Liver (tissue), 9 donors: ENCODE results near the gene SCN4A. TPM values are rescaled to one million over a fixed set of nuclear protein-coding genes. Genes with fewer than 3 reads are reported as not detected.

Experiments used
- DNase-seq: peaks from one replicate; pipeline ENCODE4 v3.0.0-alpha.2; 2017; ENCODE audit warnings: low spot score
- H3K27ac ChIP-seq, 2 donors: one replicate each; pipeline ENCODE4 v1.7.0; 2013; ENCODE audit warnings: inconsistent platforms in 2 of 2, low read length in 2 of 2, control low read depth in 1 of 2, low read depth in 1 of 2, mild to moderate bottlenecking in 1 of 2
- H3K27me3 ChIP-seq, 4 donors: one replicate each; pipeline versions ENCODE4 v1.6.1 to v1.7.0; 2013; ENCODE audit warnings: low read length in 3 of 4, inconsistent platforms in 1 of 4, mild to moderate bottlenecking in 1 of 4, moderate library complexity in 1 of 4; ENCODE audit not compliant: control insufficient read depth in 4 of 4, insufficient read depth in 4 of 4
- H3K36me3 ChIP-seq, 4 donors: one replicate each; pipeline versions ENCODE4 v1.6.1 to v1.7.0; 2013; ENCODE audit warnings: low read length in 3 of 4, mild to moderate bottlenecking in 3 of 4, low read depth in 1 of 4, moderate library complexity in 1 of 4; ENCODE audit not compliant: control insufficient read depth in 4 of 4, insufficient read depth in 3 of 4
- H3K4me1 ChIP-seq, 4 donors: one replicate each; pipeline versions ENCODE4 v1.6.1 to v1.7.0; 2013; ENCODE audit warnings: low read length in 3 of 4, mild to moderate bottlenecking in 3 of 4, moderate library complexity in 1 of 4; ENCODE audit not compliant: control insufficient read depth in 4 of 4, insufficient read depth in 4 of 4
- H3K4me3 ChIP-seq, 3 donors: one replicate each; pipeline versions ENCODE4 v1.6.1 to v1.7.0; 2013; ENCODE audit warnings: low read length in 3 of 3, control low read depth in 1 of 3, low read depth in 1 of 3, mild to moderate bottlenecking in 1 of 3
- H3K9ac ChIP-seq, 2 donors: one replicate each; pipeline ENCODE4 v1.7.0; 2013; ENCODE audit warnings: low read length in 2 of 2, mild to moderate bottlenecking in 2 of 2, moderate library complexity in 2 of 2, control low read depth in 1 of 2, low read depth in 1 of 2
- H3K9me3 ChIP-seq, 4 donors: one replicate each; pipeline versions ENCODE4 v1.6.1 to v1.7.0; 2013; ENCODE audit warnings: low read length in 3 of 4; ENCODE audit not compliant: control insufficient read depth in 4 of 4
- EGR1 ChIP-seq, 2 donors: IDR thresholded peaks; 2 replicates each; pipeline ENCODE4 v1.6.1; 2016 to 2018; ENCODE audit warnings: antibody characterized with exemption in 2 of 2, low read depth in 2 of 2
- FOXA1 ChIP-seq: IDR thresholded peaks from 2 replicates; pipeline ENCODE4 v1.6.1; 2016; ENCODE audit warnings: antibody characterized with exemption
- FOXA2 ChIP-seq: IDR thresholded peaks from 2 replicates; pipeline ENCODE4 v1.6.1; 2016; ENCODE audit warnings: antibody characterized with exemption
- GABPA ChIP-seq, 2 donors: IDR thresholded peaks in 1 of 2; conservative IDR thresholded peaks in 1 of 2; 2 replicates each; pipeline ENCODE4 v1.6.1; 2016; ENCODE audit warnings: antibody characterized with exemption in 2 of 2, mild to moderate bottlenecking in 1 of 2, moderate library complexity in 1 of 2
- HNF4A ChIP-seq, 2 donors: conservative IDR thresholded peaks; 2 replicates each; pipeline ENCODE4 v1.6.1; 2016; ENCODE audit warnings: antibody characterized with exemption in 2 of 2, mild to moderate bottlenecking in 2 of 2
- HNF4G ChIP-seq: IDR thresholded peaks from 2 replicates; pipeline ENCODE4 v1.6.1; 2016; ENCODE audit warnings: antibody characterized with exemption
- JUND ChIP-seq, 2 donors: IDR thresholded peaks; 2 replicates each; pipeline ENCODE4 v1.6.1; 2016; ENCODE audit warnings: antibody characterized with exemption in 2 of 2
- NR2F2 ChIP-seq: IDR thresholded peaks from 2 replicates; pipeline ENCODE4 v1.6.1; 2016; ENCODE audit warnings: antibody characterized with exemption
- RAD21 ChIP-seq, 2 donors: IDR thresholded peaks; 2 replicates each; pipeline ENCODE4 v1.6.1; 2016; ENCODE audit warnings: antibody characterized with exemption in 2 of 2, mild to moderate bottlenecking in 2 of 2
- RXRA ChIP-seq, 2 donors: IDR thresholded peaks; 2 replicates each; pipeline ENCODE4 v1.6.1; 2017 to 2018; ENCODE audit warnings: antibody characterized with exemption in 2 of 2, mild to moderate bottlenecking in 1 of 2
- SP1 ChIP-seq: IDR thresholded peaks from 2 replicates; pipeline ENCODE4 v1.6.1; 2018; ENCODE audit warnings: antibody characterized with exemption, mild to moderate bottlenecking
- TAF1 ChIP-seq: conservative IDR thresholded peaks from 2 replicates; pipeline ENCODE4 v1.6.1; 2016; ENCODE audit warnings: antibody characterized with exemption, mild to moderate bottlenecking
- YY1 ChIP-seq: IDR thresholded peaks from 2 replicates; pipeline ENCODE4 v1.6.1; 2016; ENCODE audit warnings: antibody characterized with exemption, mild to moderate bottlenecking
- ZBTB33 ChIP-seq: IDR thresholded peaks from 2 replicates; pipeline ENCODE4 v1.6.1; 2016; ENCODE audit warnings: antibody characterized with exemption
- WGBS: extraction: QIAGEN DNeasy Blood & Tissue Kit; methylation state at CpG from one replicate; pipeline ENCODE4 v1.1.7; 2013; 5-methylcytosine and 5-hydroxymethylcytosine counted together
- polyA plus RNA-seq, 2 donors: library from polyadenylated mRNA; stranded (reverse) in 1 of 2; unstranded in 1 of 2; fragments of 200-250 nt in 1 of 2; fragments of >200 nt in 1 of 2; fragmentation: Nextera tagmentation in 1 of 2; extraction: Ambion mirVana in 1 of 2; gene quantifications; one replicate each; pipeline versions ENCODE4 v1.2.1 to v1.2.3, GENCODE V29; 2013 to 2015
- total RNA-seq, 2 donors: library from RNA; depleted of rRNA; stranded (reverse); fragments of >200 nt; gene quantifications; one replicate each; pipeline ENCODE4 v1.2.3, GENCODE V29; 2014
- TF ChIP-seq, protein P1 (sequence below): IDR thresholded peaks from 2 replicates; pipeline ENCODE4 v1.6.1; 2016; ENCODE audit warnings: antibody characterized with exemption
- TF ChIP-seq, protein P2 (sequence below): IDR thresholded peaks from 2 replicates; pipeline ENCODE4 v1.6.1; 2016; ENCODE audit warnings: antibody characterized with exemption
- TF ChIP-seq, protein P3 (sequence below): IDR thresholded peaks from 2 replicates; pipeline ENCODE4 v1.6.1; 2016; ENCODE audit warnings: antibody characterized with exemption, mild to moderate bottlenecking
- TF ChIP-seq, protein P4 (sequence below): fragments of 150-350 bp; IDR thresholded peaks from 2 replicates; pipeline ENCODE4 v1.5.1; 2017; ENCODE audit warnings: improper control_type of control experiment, low read depth, low read length; ENCODE audit not compliant: missing input control
- donor health status: healthy.
- donor health status: healthy.
- donor health status: healthy.
- donor health status: healthy.
- donor health status: healthy.

The SCN4A gene
- total and polyA plus RNA-seq, 4 donors = 0.04 to 1.3 (median 0.43) TPM

GRCh38 chr17:64009571-64010402 lies 37.1 kb upstream of the SCN4A start:
- no peak for DNase-seq
- Histone ChIP-seq H3K9ac (no peak overlapping the region), H3K27me3 (no peaks in the 10 kb centered on the region), H3K9me3 (no peaks in the 10 kb centered on the region), H3K4me1 (peaks cover 0 to 8% (median 0%) of the 10 kb centered on the region in 4 donors), H3K36me3 (no peaks in the 10 kb centered on the region), H3K4me3 (no peak overlapping the region), H3K27ac (peak overlapping the region in 1 of 2 donors; percentile 2)
- TF ChIP-seq, protein P1, sequence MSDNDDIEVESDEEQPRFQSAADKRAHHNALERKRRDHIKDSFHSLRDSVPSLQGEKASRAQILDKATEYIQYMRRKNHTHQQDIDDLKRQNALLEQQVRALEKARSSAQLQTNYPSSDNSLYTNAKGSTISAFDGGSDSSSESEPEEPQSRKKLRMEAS = no peak
- WGBS = 63% methylated on average over 8 of the region's 8 CpGs

GRCh38 chr17:64008830-64009229 lies 36.1 kb upstream of the SCN4A start:
- Histone ChIP-seq H3K4me3 (no peak overlapping the region), H3K27me3 (no peaks in the 10 kb centered on the region), H3K4me1 (peaks cover 0 to 8% (median 0%) of the 10 kb centered on the region in 4 donors), H3K9ac (no peak overlapping the region), H3K9me3 (no peaks in the 10 kb centered on the region), H3K36me3 (peaks cover 0 to 3% (median 0%) of the 10 kb centered on the region in 4 donors), H3K27ac (no peak overlapping the region)
- no peak for TF ChIP-seq GABPA (IDR thresholded peaks at IDR 0.05 in 1 of 2, conservative IDR thresholded peaks at IDR 0.05 in 1 of 2)
- TF ChIP-seq FOXA2 = no peak
- no peak for TF ChIP-seq JUND (IDR thresholded peaks at IDR 0.05)
- no peak for TF ChIP-seq RAD21 (IDR thresholded peaks at IDR 0.05)
- no peak for TF ChIP-seq FOXA1
- TF ChIP-seq, protein P2, sequence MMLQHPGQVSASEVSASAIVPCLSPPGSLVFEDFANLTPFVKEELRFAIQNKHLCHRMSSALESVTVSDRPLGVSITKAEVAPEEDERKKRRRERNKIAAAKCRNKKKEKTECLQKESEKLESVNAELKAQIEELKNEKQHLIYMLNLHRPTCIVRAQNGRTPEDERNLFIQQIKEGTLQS = no peak
- TF ChIP-seq, protein P1 = no peak
- no peak for TF ChIP-seq HNF4G
- TF ChIP-seq EGR1 (IDR thresholded peaks at IDR 0.05; ENCODE audit: low read depth in 2 of 2) = no peak
- no peak for TF ChIP-seq RXRA (IDR thresholded peaks at IDR 0.05)
- TF ChIP-seq HNF4A (conservative IDR thresholded peaks at IDR 0.05) = no peak
- no peak for TF ChIP-seq TAF1
- TF ChIP-seq, protein P3, sequence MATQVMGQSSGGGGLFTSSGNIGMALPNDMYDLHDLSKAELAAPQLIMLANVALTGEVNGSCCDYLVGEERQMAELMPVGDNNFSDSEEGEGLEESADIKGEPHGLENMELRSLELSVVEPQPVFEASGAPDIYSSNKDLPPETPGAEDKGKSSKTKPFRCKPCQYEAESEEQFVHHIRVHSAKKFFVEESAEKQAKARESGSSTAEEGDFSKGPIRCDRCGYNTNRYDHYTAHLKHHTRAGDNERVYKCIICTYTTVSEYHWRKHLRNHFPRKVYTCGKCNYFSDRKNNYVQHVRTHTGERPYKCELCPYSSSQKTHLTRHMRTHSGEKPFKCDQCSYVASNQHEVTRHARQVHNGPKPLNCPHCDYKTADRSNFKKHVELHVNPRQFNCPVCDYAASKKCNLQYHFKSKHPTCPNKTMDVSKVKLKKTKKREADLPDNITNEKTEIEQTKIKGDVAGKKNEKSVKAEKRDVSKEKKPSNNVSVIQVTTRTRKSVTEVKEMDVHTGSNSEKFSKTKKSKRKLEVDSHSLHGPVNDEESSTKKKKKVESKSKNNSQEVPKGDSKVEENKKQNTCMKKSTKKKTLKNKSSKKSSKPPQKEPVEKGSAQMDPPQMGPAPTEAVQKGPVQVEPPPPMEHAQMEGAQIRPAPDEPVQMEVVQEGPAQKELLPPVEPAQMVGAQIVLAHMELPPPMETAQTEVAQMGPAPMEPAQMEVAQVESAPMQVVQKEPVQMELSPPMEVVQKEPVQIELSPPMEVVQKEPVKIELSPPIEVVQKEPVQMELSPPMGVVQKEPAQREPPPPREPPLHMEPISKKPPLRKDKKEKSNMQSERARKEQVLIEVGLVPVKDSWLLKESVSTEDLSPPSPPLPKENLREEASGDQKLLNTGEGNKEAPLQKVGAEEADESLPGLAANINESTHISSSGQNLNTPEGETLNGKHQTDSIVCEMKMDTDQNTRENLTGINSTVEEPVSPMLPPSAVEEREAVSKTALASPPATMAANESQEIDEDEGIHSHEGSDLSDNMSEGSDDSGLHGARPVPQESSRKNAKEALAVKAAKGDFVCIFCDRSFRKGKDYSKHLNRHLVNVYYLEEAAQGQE = no peak
- no peak for TF ChIP-seq ZBTB33
- no peak for TF ChIP-seq NR2F2
- no peak for TF ChIP-seq YY1
- TF ChIP-seq SP1 = no peak
- TF ChIP-seq, protein P4, sequence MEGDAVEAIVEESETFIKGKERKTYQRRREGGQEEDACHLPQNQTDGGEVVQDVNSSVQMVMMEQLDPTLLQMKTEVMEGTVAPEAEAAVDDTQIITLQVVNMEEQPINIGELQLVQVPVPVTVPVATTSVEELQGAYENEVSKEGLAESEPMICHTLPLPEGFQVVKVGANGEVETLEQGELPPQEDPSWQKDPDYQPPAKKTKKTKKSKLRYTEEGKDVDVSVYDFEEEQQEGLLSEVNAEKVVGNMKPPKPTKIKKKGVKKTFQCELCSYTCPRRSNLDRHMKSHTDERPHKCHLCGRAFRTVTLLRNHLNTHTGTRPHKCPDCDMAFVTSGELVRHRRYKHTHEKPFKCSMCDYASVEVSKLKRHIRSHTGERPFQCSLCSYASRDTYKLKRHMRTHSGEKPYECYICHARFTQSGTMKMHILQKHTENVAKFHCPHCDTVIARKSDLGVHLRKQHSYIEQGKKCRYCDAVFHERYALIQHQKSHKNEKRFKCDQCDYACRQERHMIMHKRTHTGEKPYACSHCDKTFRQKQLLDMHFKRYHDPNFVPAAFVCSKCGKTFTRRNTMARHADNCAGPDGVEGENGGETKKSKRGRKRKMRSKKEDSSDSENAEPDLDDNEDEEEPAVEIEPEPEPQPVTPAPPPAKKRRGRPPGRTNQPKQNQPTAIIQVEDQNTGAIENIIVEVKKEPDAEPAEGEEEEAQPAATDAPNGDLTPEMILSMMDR = no peak
- no peak for DNase-seq
- WGBS = 69% methylated on average over 4 of the region's 4 CpGs
